HG02970 (cell line): ENCODE measurements around the gene RPS21.

Source experiments
- ATAC-seq: cut with Tn5 transposase; IDR thresholded peaks from one replicate; pipeline ENCODE4 v1.9.1; 2021; ENCODE audit warnings: mild to moderate bottlenecking, moderate library complexity, moderate number of reproducible peaks; ENCODE audit not compliant: unreplicated experiment, low FRiP score

The RPS21 gene

GRCh38 chr20:62393830-62394229, 6.9 kb downstream of the RPS21 start:
- no peak for ATAC-seq

GRCh38 chr20:62394248-62395245, 7.6 kb downstream of the RPS21 start:
- no peak for ATAC-seq

- ATAC-seq: no peak
These were observed 8.7 kb downstream of the RPS21 start for GRCh38 chr20:62395311-62396242.

- ATAC-seq: no peak
These were observed 9.7 kb downstream of the RPS21 start for GRCh38 chr20:62396367-62397239.

- no peak for ATAC-seq
These were observed 11.4 kb downstream of the RPS21 start for GRCh38 chr20:62398120-62398821.

- ATAC-seq: no peak
These were observed 13.1 kb downstream of the RPS21 start for GRCh38 chr20:62400021-62400420.

GRCh38 chr20:62400541-62400940, 13.6 kb downstream of the RPS21 start:
- ATAC-seq: no peak

GRCh38 chr20:62401331-62401779, 14.5 kb downstream of the RPS21 start:
- no peak for ATAC-seq

GRCh38 chr20:62402456-62403150, 15.7 kb downstream of the RPS21 start:
- no peak for ATAC-seq

GRCh38 chr20:62403331-62403730, 16.4 kb downstream of the RPS21 start:
- no peak for ATAC-seq

- no peak for ATAC-seq
These were observed 17.3 kb downstream of the RPS21 start for GRCh38 chr20:62404112-62404665.

GRCh38 chr20:62404761-62405107, 17.8 kb downstream of the RPS21 start:
- ATAC-seq: no peak

GRCh38 chr20:62405108-62405980, 18.4 kb downstream of the RPS21 start:
- no peak for ATAC-seq

- no peak for ATAC-seq
These were observed 19.1 kb downstream of the RPS21 start for GRCh38 chr20:62405981-62406513.

GRCh38 chr20:62406635-62407176, 19.8 kb downstream of the RPS21 start:
- peak; percentile 18 for ATAC-seq

- ATAC-seq: peak; percentile 76
These were observed 20.5 kb downstream of the RPS21 start, which contains the start of gene CABLES2 for GRCh38 chr20:62407221-62407992. Gene CABLES2, minus strand, starts transcription at chr20:62407285. Its CDS starts 9 bp downstream, at chr20:62407276.
